ENCODE data around the gene KDM5B.

The KDM5B gene

GRCh38 chr1:202687798-202688197, 120.4 kb downstream of the KDM5B start:
- no peak for DNase-seq (ENCODE audit: low read depth)
- no peak for TF ChIP-seq CTCF (IDR thresholded peaks at IDR 0.05; ENCODE audit: low read length, missing control alignments)
- H3K4me3 ChIP-seq (replicated peaks; ENCODE audit: low read depth, low read length): no peak overlapping the region

GRCh38 chr1:202687370-202687769, 120.9 kb downstream of the KDM5B start:
- no peak for TF ChIP-seq CTCF (IDR thresholded peaks at IDR 0.05; ENCODE audit: low read length, missing control alignments)
- H3K4me3 ChIP-seq (replicated peaks; ENCODE audit: low read depth, low read length): no peak overlapping the region
- no peak for DNase-seq (ENCODE audit: low read depth)

- H3K4me3 ChIP-seq (replicated peaks; ENCODE audit: low read depth, low read length): no peak overlapping the region
- no peak for DNase-seq (ENCODE audit: low read depth)
- TF ChIP-seq CTCF (IDR thresholded peaks at IDR 0.05; ENCODE audit: low read length, missing control alignments): no peak
These were observed 122.6 kb downstream of the KDM5B start for GRCh38 chr1:202685641-202686040.

GRCh38 chr1:202684716-202685115, 123.5 kb downstream of the KDM5B start:
- no peak for DNase-seq (ENCODE audit: low read depth)
- TF ChIP-seq CTCF (IDR thresholded peaks at IDR 0.05; ENCODE audit: low read length, missing control alignments): no peak
- H3K4me3 ChIP-seq (replicated peaks; ENCODE audit: low read depth, low read length): no peak overlapping the region

- no peak for DNase-seq (ENCODE audit: low read depth)
- H3K4me3 ChIP-seq (replicated peaks; ENCODE audit: low read depth, low read length): no peak overlapping the region
- no peak for TF ChIP-seq CTCF (IDR thresholded peaks at IDR 0.05; ENCODE audit: low read length, missing control alignments)
These were observed 125.2 kb downstream of the KDM5B start for GRCh38 chr1:202683029-202683428.

- no peak overlapping the region for H3K4me3 ChIP-seq (replicated peaks; ENCODE audit: low read depth, low read length)
- no peak for TF ChIP-seq CTCF (IDR thresholded peaks at IDR 0.05; ENCODE audit: low read length, missing control alignments)
- no peak for DNase-seq (ENCODE audit: low read depth)
These were observed 125.7 kb downstream of the KDM5B start for GRCh38 chr1:202682477-202682876.

GRCh38 chr1:202681736-202682420, 126.3 kb downstream of the KDM5B start:
- no peak overlapping the region for H3K4me3 ChIP-seq (replicated peaks; ENCODE audit: low read depth, low read length)
- DNase-seq (ENCODE audit: low read depth): no peak
- TF ChIP-seq CTCF (IDR thresholded peaks at IDR 0.05; ENCODE audit: low read length, missing control alignments): no peak

All from fibroblast of pulmonary artery (primary cell).